CD4-positive, alpha-beta T cell treated with Interleukin-17A for 1 hour (primary cell): ENCODE results near the gene NELL1.
"Not testable (repeated sequence)": the region's sequence is repeated elsewhere in the genome, so short reads cannot be mapped to it uniquely, and the experiment has no call there.

ENCODE experiments used
- DNase-seq: peaks from one replicate; pipeline ENCODE4 v3.0.0-alpha.2; 2020

The NELL1 gene

DNA sequence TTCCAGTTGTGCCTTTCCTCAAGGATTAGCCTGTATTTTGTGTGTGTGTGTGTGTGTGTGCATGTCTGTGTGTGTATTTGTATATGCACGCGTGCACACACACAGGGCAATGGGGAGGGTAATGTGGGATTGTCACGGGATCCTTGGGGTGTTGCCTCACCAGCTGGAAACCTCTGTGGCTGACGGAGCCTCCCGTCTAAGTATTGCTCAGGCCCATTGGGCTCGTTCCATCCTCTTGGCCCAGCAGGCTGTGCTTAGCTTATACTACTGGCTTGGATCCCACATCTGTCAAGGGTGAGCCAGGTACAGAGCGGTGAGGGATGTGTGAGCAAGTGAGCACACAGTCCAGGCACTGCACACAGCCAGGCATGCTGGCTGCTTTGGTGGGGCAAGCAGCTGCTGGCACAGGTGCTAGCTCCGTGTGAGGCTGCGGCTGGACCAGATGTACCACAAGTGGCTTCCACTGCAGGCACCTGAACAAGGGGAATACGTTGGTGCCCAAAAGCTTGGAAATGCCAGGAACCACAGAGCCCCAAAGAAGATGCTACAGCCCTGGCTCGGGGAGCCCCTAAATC, 462.8 kb downstream of the NELL1 start:
- no peak for DNase-seq

DNA sequence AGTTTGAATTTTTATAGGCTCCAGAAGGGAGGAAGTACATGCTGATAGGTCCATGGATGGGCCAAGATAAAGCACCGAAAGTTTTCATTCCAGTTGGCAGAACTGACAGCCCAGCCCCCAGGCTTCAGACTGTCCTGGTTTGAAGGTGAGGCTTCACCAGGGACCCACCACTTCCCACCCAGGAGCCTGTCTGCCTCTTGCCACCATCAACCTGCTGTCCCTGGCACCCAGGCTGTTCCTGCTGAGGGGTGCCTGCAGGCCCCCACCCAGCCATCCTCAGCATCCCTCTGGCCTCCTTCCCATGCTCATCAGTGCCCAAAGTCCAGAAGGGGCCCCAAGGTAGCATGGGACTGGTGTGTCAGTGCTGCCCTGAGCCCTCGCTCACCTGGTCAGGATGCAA, 463.9 kb downstream of the NELL1 start:
- no peak for DNase-seq

- no peak for DNase-seq
Observed at GRCh38 chr11:21133722-21134121, 464.3 kb downstream of the NELL1 start.

DNA sequence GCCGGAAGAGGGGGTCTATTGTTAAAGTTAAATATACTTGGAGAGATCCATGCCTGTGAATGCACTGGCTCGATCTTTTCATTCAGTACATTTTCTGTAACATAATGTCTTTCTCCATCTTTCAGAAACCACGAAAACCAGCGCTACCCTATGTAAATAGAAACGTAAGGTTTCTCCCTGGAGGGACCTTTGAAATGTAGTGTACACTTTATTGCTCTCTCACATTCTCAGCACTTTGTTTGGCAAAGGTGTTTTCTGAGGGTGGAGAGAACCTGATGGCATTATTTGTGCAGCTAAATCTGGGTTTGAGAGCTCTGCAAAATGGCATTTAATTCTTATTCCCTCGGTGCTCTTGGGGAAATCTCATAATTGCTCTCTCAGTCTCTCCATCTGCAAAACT, 468.4 kb downstream of the NELL1 start:
- DNase-seq, result no peak

DNA sequence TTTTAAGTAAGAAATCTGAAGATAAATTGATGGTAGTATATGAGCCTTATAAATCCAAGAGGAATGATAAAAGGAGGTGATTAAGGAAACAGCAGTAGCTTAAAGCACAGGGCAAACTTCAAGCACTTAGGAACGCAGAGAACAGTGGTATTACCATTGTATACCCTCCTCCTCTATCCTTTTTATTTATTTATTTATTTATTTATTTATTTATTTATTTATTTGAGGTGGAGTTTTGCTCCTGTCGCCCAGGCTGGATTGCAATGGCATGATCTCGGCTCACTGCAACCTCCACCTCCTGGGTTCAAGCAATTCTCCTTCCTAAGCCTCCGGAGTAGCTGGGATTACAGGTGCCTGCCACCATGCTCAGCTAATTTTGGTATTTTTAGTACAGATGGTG, 472.2 kb downstream of the NELL1 start:
- not testable (repeated sequence) for DNase-seq

DNA sequence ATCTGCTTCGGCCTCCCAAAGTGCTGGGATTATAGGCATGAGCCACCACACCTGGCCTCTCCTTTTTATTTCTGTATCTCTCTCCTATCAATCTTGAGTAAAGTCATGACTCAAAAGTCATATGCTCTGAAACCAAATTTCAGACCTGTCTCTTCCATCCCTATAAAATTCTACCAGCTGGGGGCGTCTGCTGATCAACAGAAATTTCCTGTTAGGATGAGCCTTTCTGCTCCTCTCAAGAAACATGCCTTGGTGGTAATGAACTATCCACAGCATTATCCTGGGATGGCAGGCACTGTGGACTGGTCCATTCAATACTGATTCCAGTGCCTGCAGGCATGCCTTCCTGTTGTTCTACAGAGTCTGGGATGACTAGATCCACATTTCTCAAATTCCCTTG, 472.6 kb downstream of the NELL1 start:
- no peak for DNase-seq

DNA sequence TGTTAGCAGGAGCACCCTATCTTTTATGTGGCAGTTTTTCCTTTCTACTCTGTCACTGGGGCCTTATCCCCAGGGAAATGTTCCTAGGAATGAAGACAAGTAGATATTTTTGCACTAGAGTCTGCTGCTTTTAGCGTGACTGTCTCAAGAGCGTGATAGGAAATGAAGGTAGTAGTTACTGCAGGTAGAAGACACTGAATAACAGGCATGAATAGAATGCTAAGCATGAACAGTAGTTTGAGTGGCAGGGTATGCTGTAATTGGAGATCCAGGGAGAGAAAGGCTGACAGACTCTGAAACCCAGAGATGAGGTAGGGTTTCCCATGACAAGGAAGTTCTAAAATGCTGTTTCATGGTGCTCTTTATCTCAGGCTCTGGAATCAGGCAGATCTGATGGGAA, 475.1 kb downstream of the NELL1 start:
- no peak for DNase-seq

GRCh38 chr11:21148376-21148775, 479.0 kb downstream of the NELL1 start:
- no peak for DNase-seq

- DNase-seq, result no peak
Observed at GRCh38 chr11:21160140-21160539, 490.8 kb downstream of the NELL1 start.

DNA sequence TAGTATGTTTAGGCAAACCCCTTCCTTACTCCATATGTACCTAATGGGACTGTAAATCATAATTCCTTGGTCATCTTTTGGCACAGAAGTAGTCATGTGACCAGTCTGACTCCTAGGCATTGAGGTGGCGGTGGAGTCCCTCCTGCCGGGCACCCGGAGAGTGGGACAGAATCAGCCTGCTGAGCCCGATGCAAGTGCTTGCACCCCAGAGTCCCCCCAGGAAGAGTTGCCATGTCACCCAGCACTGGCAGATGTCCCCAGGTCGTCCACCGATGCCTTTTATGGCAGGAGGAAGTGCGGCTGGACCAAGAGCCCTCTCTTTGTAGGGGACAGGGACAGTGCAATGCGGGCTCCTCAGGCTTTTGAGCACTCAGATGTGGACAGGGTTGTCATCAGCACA, 500.3 kb downstream of the NELL1 start:
- DNase-seq, result no peak

GRCh38 chr11:21173476-21173875, 504.1 kb downstream of the NELL1 start:
- DNase-seq, result no peak

DNA sequence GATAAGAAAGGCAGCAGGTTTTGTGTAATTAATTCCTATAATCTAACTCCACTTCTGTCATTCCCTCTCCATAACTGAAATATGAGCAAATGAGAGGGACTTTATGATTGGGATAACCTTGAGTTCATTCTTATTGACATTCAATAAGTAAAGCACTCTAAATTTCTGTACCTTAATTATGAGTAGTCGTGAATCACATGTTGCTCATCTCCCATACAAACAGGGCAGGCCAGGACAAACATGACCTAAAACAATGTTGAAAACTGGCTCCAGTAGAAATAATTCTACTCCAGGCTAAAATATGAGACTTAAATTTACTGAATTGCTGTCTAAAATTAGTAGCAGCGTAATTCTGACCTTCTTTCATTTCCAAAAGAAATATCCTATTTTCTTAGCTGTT, 505.4 kb downstream of the NELL1 start:
- DNase-seq, result no peak

DNA sequence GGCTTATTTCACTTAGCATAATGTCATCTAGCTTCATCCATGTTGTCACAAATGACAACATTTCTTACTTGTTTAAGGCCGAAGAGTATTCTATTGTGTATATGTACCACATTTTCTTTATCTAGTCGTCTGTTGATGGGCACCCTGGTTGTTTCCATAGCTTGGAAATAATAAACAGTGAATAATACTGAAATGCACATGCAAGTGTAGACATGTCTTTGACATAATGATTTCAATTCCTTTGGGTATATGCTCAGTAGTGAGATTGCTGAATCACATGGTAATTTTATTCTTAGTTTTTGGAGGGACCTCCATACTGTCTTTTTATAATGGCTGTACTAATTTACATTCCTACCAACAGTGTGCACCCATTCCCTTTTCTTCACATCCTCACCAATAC, 508.0 kb downstream of the NELL1 start:
- DNase-seq, result no peak

DNA sequence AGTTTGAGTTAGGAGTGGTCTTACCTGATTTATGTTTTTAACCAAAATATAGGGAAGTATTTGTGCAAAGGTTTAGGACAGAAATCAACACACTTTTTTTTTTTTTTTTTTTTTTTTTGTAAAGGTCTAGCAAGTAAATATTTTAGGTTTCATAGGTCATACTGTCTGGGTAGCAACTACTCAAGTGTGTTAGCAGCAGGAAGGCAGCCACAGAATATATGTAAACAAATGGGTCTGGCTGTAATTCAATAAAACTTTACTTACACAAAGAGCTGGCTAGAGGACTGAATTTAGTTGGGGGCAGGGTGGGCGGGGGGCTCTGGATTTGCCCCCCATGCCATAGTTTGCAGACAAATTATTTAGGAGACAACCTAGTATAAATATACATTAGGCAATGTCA, 510.4 kb downstream of the NELL1 start:
- no peak for DNase-seq

DNA sequence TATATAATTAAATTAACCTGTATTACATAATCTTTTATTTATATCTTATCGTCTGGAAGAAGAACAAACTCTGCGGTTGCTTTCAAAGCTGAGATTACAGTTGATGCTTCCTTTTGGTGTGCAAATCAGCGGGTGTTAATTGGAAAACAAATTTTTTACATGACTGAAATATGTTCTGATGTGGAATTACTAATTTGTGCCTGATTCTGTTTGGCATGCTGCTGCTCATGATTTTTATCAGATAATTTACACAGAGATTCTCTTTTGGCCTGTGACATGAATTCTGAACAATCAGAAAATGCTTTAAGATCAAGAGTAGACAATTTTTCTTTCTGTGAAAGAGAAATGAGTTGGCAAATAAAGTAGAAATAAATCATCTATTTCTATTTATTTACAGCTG, 510.8 kb downstream of the NELL1 start:
- no peak for DNase-seq

GRCh38 chr11:21185959-21186358, 516.6 kb downstream of the NELL1 start:
- no peak for DNase-seq

GRCh38 chr11:21190181-21190580, 520.8 kb downstream of the NELL1 start:
- no peak for DNase-seq

GRCh38 chr11:21195995-21196394, 526.6 kb downstream of the NELL1 start:
- no peak for DNase-seq

DNA sequence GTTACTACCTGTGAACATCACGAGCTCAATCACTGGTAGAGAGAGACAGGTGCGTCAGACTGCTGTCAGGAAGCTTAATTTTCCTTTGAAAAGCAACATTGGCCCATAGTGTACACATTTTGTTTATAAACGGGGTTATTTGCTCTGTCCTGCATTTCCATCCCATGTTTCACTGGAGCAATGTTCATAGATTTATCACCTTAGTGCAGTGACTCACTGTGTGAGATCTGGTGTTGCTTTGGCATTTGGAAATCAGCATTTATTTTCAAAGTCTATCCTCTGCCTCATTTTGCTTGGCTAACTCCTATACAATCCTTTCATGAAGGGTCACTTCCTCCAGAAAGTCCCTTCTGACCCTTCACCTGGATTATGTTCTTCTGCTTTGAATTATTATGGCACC, 529.1 kb downstream of the NELL1 start:
- DNase-seq, result no peak

- DNase-seq, result no peak
Observed at GRCh38 chr11:21205205-21205604, 535.8 kb downstream of the NELL1 start.

- no peak for DNase-seq
Observed at GRCh38 chr11:21225860-21226259, 556.5 kb downstream of the NELL1 start.

GRCh38 chr11:21229224-21229623, 559.8 kb downstream of the NELL1 start:
- no peak for DNase-seq

- no peak for DNase-seq
Observed at GRCh38 chr11:21250196-21250595, 580.8 kb downstream of the NELL1 start.

DNA sequence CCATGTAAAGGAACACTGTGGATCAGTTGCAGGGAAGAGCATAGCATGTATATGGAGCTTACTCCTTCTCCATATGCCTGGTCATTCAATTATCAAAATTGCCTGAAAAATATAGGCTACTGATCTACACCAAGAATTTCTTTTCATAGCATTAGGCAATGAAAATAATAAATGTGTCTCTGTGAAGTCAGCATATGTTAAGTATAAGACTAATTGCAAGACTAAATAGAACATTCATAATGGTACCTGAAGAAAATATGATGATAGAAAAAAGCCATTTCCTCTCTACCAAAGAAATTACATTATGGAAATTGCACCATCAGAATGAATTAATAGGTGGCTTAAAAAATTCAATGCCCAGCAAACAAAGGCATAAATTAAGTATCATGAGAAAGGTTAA, 584.7 kb downstream of the NELL1 start:
- DNase-seq, result no peak

DNA sequence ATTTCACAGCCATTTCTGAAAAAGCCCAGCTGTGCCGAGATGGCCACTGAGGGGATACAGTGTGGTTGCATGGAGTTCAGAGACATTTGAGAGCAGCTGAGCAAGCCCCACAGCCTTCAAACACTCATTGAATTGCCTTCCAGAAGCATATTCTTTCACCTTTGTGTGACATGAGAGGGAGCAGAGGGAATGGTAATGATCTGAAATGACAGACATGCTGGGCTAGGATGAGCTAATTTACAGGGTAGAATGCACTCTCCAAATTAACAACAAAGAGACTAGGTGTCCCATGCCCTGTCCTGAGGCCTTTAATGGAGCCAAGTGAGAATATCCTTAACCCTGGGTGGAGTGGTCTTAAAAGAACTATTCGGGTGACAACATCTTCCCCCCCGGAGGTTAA, 585.4 kb downstream of the NELL1 start:
- DNase-seq, result no peak

DNA sequence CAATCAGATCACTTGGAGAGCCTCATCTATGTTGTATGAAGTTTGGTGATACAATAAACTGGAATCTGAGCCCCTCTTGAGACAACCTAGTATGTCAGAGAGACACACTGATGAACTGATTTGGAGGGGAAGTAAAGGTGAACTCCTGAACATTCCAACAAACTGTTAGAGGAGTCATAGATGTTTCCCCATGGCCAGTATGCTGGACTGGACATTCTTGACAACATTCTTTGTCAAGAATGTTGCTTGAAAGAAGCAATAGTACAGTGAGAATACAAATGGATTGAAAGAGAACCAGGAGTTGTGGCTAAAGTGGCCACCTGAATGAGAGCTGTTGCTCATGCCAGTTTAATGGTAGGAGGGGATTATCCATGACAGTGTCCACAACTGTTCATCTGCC, 588.1 kb downstream of the NELL1 start:
- DNase-seq, result no peak
